ENCODE measurements around the gene DDR2.

DNA sequence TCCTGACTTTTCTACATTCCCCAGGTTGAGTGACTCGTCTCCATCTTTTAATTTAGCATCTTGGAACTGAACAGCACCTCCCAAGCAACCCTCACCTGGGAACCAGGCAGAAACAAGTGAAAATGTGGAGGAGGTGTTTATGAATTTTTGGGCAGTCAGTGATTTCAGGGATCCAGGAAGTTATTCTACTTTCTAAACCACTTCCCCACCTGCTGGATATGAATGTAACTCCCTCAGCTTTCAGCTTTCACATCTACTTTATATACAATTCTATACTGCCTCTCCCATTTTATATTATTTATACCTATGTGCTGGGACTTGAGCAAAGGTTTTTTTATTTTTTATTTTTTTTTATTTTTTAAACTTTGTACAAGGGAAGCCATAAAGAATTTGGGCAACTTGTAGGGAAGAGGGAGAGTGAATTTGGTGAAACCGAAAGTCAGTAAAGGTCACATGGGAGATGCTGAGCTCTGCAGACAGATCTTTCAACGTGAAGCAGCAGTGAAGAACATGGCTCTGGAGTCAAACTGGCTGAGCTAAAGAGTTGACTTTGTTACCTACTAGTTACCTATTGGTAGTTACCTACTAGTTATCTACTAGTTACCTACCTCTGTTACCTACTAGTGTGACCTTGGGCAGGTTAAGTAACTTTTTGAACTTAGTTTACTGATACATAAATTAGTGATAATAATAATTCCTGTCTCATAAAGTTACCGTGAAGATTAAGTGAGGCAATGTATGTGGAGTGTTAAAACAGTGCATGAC, 45.5 kb downstream of the DDR2 start:
- TF ChIP-seq, protein P1, sequence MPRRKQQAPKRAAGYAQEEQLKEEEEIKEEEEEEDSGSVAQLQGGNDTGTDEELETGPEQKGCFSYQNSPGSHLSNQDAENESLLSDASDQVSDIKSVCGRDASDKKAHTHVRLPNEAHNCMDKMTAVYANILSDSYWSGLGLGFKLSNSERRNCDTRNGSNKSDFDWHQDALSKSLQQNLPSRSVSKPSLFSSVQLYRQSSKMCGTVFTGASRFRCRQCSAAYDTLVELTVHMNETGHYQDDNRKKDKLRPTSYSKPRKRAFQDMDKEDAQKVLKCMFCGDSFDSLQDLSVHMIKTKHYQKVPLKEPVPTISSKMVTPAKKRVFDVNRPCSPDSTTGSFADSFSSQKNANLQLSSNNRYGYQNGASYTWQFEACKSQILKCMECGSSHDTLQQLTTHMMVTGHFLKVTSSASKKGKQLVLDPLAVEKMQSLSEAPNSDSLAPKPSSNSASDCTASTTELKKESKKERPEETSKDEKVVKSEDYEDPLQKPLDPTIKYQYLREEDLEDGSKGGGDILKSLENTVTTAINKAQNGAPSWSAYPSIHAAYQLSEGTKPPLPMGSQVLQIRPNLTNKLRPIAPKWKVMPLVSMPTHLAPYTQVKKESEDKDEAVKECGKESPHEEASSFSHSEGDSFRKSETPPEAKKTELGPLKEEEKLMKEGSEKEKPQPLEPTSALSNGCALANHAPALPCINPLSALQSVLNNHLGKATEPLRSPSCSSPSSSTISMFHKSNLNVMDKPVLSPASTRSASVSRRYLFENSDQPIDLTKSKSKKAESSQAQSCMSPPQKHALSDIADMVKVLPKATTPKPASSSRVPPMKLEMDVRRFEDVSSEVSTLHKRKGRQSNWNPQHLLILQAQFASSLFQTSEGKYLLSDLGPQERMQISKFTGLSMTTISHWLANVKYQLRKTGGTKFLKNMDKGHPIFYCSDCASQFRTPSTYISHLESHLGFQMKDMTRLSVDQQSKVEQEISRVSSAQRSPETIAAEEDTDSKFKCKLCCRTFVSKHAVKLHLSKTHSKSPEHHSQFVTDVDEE (CRISPR knock-in tag; IDR thresholded peaks at IDR 0.05): no peak
- TF ChIP-seq RARB (CRISPR knock-in tag; IDR thresholded peaks at IDR 0.05) (no peak), TCF4 (CRISPR knock-in tag; IDR thresholded peaks at IDR 0.05; ENCODE audit: borderline replicate concordance) (no peak), CREB5 (CRISPR knock-in tag; IDR thresholded peaks at IDR 0.05; ENCODE audit: low read depth) (no peak), OSR1 (CRISPR knock-in tag; IDR thresholded peaks at IDR 0.05) (no peak), ZNF8 (CRISPR knock-in tag; IDR thresholded peaks at IDR 0.05) (no peak), ZNF565 (CRISPR knock-in tag; conservative IDR thresholded peaks at IDR 0.05; ENCODE audit: low read depth) (no peak)
- TF ChIP-seq, protein P2, sequence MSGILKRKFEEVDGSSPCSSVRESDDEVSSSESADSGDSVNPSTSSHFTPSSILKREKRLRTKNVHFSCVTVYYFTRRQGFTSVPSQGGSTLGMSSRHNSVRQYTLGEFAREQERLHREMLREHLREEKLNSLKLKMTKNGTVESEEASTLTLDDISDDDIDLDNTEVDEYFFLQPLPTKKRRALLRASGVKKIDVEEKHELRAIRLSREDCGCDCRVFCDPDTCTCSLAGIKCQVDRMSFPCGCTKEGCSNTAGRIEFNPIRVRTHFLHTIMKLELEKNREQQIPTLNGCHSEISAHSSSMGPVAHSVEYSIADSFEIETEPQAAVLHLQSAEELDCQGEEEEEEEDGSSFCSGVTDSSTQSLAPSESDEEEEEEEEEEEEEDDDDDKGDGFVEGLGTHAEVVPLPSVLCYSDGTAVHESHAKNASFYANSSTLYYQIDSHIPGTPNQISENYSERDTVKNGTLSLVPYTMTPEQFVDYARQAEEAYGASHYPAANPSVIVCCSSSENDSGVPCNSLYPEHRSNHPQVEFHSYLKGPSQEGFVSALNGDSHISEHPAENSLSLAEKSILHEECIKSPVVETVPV (CRISPR knock-in tag; IDR thresholded peaks at IDR 0.05): no peak
- TF ChIP-seq, protein P3, sequence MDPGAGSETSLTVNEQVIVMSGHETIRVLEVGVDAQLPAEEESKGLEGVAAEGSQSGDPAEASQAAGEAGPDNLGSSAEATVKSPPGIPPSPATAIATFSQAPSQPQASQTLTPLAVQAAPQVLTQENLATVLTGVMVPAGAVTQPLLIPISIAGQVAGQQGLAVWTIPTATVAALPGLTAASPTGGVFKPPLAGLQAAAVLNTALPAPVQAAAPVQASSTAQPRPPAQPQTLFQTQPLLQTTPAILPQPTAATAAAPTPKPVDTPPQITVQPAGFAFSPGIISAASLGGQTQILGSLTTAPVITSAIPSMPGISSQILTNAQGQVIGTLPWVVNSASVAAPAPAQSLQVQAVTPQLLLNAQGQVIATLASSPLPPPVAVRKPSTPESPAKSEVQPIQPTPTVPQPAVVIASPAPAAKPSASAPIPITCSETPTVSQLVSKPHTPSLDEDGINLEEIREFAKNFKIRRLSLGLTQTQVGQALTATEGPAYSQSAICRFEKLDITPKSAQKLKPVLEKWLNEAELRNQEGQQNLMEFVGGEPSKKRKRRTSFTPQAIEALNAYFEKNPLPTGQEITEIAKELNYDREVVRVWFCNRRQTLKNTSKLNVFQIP (CRISPR knock-in tag; IDR thresholded peaks at IDR 0.05; ENCODE audit: borderline replicate concordance, low read depth): no peak

Measured in SK-N-SH treated with all-trans-retinoic acid at 6 μM for 48 hours (cell line).